Measurements from ENCODE around the gene PPRC1.

The PPRC1 gene, protein sequence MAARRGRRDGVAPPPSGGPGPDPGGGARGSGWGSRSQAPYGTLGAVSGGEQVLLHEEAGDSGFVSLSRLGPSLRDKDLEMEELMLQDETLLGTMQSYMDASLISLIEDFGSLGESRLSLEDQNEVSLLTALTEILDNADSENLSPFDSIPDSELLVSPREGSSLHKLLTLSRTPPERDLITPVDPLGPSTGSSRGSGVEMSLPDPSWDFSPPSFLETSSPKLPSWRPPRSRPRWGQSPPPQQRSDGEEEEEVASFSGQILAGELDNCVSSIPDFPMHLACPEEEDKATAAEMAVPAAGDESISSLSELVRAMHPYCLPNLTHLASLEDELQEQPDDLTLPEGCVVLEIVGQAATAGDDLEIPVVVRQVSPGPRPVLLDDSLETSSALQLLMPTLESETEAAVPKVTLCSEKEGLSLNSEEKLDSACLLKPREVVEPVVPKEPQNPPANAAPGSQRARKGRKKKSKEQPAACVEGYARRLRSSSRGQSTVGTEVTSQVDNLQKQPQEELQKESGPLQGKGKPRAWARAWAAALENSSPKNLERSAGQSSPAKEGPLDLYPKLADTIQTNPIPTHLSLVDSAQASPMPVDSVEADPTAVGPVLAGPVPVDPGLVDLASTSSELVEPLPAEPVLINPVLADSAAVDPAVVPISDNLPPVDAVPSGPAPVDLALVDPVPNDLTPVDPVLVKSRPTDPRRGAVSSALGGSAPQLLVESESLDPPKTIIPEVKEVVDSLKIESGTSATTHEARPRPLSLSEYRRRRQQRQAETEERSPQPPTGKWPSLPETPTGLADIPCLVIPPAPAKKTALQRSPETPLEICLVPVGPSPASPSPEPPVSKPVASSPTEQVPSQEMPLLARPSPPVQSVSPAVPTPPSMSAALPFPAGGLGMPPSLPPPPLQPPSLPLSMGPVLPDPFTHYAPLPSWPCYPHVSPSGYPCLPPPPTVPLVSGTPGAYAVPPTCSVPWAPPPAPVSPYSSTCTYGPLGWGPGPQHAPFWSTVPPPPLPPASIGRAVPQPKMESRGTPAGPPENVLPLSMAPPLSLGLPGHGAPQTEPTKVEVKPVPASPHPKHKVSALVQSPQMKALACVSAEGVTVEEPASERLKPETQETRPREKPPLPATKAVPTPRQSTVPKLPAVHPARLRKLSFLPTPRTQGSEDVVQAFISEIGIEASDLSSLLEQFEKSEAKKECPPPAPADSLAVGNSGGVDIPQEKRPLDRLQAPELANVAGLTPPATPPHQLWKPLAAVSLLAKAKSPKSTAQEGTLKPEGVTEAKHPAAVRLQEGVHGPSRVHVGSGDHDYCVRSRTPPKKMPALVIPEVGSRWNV (N-terminal part only)

DNA sequence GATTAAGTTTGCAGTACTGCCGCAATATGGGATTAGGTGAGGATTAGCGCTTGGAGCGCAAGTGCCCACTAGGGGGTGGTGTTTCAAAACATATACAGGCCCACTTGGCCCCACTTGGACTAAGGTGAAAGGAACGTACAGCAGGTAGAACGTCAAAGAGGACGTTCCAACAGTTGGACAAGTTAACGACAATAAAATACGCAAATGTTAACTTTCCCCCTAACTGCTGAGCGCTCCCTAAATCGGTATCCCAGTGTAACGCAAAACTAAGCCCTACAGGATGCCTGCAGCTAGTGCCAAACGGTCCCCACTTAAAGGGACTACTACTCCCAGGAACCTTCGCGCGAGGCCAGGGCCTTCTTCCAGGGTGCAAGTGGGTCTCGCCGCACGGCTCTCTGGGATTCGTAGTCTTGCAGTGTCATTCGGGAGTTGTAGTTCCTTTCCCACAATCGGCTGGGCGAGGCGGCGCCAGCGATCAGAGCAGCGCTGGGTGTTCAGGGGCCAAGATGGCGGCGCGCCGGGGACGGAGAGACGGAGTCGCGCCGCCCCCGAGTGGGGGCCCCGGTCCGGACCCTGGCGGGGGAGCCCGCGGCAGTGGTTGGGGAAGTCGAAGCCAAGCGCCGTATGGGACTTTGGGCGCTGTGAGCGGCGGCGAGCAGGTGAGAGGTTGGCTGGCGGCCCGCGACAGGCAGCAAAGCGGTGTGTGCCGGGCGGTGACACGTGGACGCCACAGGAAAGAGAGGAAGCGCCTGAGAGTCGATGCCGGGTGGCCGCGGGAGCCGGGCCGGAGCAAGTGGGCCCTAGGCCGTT is at the start of gene PPRC1:
Gene PPRC1, plus strand, starts transcription at position 478 of the 810 bp plus-strand sequence. Its CDS starts 29 bp downstream, at position 507.
- peak; percentile 96 to 98 (median 97) for DNase-seq (ENCODE audit: low read depth in 2 of 3, low spot score in 1 of 3)

DNA sequence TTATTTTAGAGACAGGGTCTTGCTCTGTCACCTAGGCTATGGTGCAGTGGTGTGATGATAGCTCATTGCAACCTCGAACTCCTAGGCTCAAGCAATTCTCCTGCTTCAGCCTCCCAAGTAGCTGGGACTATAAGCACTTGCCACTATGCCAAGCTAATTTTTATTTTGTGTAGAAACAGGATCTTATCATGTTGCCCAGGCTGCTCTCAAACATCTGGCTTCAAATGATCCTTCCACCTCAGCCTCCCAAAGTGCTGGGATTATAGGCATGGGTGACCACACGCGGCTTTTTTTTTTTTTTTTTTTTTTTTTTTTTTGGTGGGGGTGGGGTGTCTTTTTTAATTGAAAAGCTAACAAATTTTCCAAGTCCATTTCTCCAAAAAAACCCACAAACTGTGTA is 49.3 kb upstream of the PPRC1 start:
- no peak for DNase-seq (ENCODE audit: low read depth in 2 of 3, low spot score in 1 of 3)

DNA sequence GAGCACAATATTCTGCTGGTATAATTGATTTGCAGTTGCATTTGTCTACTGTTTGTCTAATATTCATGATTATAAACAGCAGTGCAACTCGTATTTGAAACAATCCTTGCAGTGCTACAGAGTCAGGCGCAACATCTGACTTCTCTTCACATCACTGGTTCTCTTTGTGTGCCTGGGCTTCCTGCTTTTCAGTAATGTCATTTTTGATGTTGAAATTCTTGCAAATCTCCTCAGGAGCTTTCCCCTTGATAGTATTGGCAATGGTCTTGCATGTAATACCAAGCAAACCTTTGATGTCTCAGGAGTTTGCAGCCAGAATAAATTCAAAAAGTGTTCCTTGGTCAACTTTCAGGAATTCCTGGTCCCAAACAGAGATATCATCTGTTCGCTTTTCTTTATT is 47.5 kb upstream of the PPRC1 start:
- DNase-seq (ENCODE audit: low read depth in 2 of 3, low spot score in 1 of 3) = no peak

DNA sequence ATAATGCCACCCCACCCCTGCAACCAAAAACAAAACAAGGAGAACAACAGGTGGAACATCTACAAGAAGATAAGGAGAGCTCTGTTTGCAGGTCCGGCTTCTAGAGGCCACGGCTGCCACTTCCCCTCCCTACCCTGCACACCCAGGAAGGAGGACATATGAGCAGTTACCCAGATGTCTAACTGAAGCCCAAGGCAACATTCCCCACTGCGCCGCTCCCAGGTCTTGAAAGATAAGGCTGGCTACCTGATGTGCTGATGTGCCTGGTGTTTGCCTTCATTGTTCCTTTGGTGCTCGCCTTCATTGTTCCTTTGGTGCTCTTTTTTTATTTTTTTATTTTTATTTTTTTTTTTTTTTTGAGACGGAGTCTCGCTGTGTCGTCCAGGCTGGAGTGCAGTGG is 46.6 kb upstream of the PPRC1 start:
- DNase-seq (ENCODE audit: low read depth in 2 of 3, low spot score in 1 of 3) = no peak

DNA sequence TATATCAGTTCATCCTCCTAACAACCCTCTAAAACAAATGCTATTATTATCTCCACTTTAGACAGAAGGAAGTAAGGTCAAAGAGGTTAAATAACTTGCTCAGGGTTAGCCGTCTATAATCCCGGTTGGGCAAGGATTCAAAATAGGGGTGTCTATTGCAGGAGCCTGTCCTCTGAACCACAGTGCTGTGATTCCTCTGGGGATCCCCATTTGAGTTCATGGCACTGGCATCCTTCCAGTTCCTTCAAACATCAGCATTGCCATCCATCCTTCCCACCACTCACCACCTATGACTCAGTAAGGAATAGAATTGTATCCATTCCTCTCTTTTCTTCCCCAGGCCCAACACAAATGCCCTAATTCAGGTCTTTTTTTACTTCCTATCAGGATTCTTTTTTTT is 42.1 kb upstream of the PPRC1 start:
- no peak for DNase-seq (ENCODE audit: low read depth in 2 of 3, low spot score in 1 of 3)

DNA sequence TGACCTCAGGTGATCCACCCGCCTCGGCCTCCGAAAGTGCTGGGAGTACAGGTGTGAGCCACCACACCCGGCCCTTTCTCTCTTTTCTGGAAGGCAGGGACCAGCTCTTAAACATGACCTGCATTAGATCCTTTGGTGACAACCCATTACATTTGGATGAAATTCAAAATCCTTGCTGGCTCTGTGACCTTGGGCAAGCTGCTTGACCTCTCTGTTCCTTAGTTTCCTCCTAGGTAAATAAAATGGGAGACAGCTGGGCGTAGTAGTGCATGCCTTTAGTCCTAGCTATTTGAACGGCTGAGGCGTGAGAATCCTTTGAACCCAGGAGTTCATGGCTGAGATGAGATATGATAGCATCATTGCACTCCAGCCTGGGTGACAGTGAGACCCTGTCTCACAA is 36.4 kb upstream of the PPRC1 start:
- no peak for DNase-seq (ENCODE audit: low read depth in 2 of 3, low spot score in 1 of 3)

DNA sequence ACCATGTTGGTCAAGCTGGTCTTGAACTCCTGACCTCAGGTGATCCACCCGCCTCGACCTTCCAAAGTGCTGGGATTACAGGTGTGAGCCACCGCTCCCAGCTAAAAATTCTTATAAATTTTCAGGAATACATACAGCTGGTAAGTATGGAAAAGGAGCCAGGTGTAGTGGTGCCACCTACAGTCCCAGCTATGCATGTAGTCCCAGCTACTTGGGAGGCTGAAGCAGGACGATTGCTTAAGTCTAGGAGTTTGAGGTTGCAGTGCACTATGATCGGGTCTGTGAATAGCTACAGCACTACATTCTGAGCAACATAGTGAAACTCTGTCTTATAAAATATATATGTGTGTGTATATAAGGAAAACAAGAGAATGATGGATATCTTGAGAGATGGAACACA is 31.7 kb upstream of the PPRC1 start:
- no peak for DNase-seq (ENCODE audit: low read depth in 2 of 3, low spot score in 1 of 3)

DNA sequence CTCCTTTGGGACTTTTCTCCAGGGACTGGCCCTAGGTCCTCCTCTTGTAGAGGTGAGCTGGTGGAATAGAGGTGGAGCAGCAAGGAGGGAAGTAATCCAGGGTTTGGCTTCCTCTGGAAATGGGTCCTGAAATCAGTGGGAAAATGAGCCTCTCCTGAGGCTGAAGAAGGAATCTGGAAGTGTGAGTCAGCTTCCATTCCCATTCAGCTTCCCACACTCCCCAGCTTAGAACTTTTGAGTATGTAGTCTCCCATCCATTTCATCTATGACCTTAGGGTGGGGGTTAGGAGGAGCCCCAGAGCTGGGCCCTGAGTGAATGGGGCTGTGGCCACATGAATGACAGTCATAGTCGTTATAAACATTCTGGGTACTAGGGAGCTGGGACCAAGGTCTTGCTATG is 30.4 kb upstream of the PPRC1 start:
- no peak for DNase-seq (ENCODE audit: low read depth in 2 of 3, low spot score in 1 of 3)

DNA sequence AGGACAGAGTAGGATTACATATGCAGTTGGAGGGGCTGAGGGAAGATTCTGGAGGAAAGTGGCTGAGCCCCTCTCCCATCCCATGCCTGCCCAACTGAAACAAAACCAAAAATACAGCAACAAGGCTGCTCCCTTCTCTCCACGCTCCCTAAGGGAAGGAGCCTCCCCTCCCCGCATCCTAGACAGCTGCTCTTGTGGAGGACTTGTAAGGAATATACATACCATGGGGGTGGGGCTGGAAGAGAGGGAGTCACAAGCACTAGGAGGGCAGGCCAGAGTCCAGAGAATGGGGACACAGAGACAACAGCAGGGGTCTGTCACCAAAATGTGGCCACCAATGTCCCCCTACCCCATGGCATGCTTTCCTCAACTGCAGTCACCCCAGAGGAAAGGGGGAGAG is 25.8 kb upstream of the PPRC1 start:
- no peak for DNase-seq (ENCODE audit: low read depth in 2 of 3, low spot score in 1 of 3)

DNA sequence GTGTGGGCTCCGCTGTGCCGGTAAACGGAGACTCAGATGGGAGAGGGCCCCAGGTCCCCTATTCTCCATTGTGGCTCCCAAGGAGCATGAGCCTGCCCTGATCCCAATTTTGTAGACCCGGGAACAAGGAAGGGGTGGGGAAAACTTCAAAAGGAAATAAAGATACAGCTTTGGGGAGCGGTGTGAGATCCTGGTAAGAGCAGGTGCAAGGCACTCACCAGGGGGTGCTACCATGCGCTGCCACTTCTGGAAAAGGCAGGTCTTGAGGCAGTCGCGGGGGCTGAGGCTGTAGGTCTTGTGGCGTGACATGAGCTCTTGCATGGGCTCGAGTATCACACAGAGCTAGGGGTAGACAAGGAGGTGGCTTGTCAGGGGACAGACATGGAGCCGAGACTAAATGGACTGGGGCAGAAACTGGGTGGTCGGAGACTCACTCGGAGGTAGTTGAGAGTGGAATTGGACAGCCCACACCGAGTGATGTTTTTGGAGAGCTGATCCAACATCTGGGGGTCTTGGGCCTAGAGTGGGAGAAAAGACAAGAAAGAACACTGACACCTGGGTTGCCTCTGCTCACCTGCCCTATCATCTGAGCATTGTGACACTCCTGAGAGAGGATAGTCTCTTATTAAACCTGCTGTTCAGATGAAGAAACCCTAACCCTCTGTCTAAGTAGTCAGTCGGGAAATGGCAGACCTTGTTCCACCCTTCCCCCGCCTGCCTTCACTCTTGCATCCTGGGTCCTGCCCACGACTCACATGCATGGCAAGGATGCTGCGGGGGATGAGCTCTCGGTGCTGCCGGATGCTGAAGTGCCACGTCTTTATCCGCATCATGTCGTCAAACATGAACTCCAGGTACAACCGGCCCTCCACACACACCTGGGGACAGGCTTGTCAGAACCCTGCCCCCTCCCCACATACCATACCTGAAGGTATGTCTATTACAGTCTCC is 23.4 kb upstream of the PPRC1 start:
- no peak for DNase-seq (ENCODE audit: low read depth in 2 of 3, low spot score in 1 of 3)

DNA sequence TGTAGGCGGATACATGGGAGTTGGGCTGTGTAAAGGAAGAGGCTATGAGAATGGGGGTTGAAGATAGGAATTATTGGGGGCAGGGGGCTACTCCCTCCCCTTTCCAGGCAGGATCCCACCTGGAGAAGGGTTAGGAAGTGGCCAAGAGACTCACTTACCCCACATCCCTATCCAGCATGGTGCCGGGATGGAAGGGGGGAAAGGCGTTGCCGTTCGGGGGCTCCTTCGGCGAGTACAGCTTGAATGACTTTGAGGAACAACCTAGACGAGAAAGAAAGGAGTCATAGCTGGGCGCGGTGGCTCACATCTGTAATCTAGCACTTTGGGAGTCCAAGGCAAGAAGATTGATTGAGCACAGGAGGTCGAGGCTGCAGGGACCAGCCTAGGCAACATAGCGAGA is 21.6 kb upstream of the PPRC1 start:
- DNase-seq (ENCODE audit: low read depth in 2 of 3, low spot score in 1 of 3) = no peak

DNA sequence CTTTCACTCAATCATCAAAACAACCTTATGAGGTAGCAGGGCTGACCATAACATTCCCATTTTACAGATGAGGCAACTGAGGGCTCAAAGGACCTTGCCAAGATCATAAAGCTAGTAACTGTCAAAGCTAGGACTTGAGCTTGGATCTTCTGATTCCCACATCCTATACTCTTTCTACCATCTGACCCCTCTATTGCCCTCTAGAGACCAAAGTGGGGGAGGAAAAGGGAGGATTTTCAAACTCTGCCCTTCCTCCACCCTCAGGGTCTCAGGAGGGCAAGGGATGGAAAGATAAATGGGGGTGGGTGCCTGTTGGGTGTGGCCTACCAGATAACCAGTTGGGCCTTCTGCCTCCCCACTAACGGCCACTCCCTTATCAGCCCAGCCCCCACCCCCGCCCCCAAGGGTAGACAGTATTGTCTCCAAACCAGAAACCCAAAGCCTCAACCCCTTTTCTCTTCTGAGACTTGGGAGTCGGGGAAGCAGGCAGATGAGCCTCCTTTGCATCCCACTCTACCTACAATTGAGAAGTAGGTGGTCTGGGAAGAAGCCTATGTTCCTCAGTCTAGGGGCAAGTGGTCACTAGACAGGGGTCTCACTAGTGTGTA is 20.5 kb upstream of the PPRC1 start:
- no peak for DNase-seq (ENCODE audit: low read depth in 2 of 3, low spot score in 1 of 3)

DNA sequence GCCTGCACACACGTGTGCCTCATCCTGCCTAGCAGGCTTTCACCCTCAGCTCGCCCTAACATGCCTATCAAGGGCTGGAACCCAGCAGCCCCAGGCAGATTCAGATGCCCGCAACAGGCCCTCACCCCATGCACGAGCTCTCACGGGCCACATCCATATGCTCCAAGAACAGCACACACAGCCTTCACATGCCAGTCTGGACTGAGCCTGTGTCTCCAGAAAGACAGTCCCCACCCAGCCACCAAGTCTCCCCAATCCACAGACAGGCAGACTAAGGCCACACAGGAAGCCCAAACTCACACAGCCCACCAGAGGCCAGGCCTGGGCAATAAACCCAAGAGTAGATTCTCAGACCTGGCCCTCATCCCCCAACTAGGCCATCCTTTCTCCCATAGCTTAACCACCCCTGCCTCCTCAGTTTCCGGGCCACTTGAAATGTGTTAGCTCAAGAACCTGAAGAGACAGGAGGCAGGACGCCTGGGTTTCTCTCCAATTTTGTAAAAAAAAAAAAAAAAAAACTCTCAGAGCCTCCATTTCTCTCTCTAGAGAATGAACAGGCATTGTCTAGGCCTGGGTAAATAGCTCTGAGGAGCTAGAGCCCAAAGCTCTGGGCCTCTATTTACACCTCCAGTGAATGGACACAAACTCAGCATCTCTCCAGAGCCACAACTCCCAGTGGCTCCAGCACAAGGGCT is 19.4 kb upstream of the PPRC1 start:
- no peak for DNase-seq (ENCODE audit: low read depth in 2 of 3, low spot score in 1 of 3)

DNA sequence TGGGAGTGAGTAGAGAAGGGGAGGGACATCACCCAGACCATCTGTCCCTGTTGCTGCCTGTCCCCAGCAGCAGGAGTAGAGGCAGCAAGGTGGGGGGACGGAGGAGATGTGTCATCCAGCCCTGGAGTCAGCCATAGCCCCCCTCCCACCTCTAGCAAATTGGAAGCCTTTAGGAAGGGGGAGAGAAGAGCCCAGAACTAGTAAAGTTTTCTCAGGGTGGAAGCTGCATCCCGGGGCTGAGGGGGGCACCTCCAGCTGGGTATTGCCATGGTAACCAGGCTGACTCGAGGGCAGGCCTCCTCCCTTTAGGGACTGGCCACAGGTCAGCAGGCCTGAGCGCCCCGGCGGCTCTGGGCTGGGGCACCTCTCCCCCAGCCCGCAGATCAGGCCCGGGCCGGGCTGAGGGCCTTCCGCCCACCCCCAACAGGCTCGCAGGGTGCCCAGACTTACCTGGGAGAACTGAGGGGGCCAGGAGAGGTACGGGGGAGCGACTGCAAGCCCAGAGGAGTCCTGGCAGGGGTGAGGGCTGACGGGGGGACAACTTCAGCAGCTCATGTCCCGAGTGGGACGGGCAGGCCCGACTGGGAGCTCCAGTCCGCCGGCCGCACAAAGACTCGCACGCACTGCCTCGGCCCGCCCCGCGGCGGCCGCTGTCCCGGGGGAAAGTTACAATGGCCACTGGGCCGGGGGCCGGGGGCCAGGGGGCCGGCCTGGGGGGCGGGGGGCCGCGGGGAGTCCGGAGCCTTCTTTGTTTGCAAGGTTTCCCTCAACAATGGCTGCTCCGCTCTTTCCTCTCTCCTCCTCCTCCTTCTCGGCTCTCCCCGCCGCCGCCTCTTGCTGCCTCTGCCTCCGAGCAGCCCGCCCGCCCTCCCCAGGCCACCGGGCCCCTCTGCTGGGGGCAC is 18.6 kb upstream of the PPRC1 start:
- DNase-seq (ENCODE audit: low read depth in 2 of 3, low spot score in 1 of 3) = no peak

DNA sequence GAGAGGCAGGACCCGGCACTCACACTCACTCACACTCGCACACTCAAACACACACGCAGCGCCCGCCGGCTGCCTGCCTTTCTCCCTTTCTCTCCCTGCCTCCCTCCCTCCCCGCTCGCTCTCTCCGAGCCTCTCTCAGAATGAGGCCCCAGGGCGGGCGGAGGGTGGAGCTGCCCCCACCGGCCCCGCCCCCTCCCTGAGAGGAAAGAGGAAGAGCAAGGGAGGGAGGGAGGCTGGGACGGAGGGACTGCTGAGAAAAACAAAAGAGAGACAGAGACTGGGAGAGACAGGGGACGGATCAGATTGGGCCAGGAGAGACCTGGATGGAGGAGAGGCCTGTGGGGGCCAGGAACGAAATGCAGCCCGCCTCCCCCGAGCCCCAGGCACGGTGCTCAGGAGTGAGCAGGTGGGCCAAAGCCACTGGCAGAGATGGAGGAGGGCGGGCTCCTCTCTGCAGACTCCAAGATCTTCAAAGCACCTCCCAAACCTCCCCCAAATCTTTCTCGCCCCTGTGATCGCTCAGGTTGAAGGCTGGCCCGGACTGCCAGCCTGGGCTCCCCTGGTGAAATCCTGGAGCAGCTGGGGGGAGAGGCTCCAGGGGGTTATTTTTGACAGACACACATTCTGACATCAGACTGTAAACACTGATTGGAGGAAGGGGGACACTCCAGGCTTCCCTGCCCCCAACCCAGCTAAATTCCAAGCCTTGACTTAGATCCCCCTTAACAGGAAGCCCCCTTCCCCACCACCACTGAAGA is 17.8 kb upstream of the PPRC1 start:
- peak; percentile 64 to 88 (median 83) for DNase-seq (ENCODE audit: low read depth in 2 of 3, low spot score in 1 of 3)

DNA sequence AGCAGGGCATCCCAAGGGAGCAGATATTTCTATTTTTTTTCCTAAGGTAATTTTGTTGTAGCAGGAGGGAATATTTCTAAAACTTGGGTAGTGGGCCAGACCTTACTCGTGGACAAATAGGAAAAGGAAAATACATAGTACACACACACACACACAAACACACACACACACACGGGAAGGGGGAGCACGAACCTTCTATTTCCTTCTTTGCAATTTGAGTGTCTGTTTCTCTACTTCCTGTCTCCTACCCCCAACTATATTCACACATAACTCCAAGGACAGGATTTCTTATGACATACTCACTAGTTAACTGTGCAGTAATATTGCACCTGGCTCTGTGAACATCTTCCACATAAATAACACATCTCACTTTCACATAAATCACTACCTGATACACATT is 17.1 kb upstream of the PPRC1 start:
- no peak for DNase-seq (ENCODE audit: low read depth in 2 of 3, low spot score in 1 of 3)

DNA sequence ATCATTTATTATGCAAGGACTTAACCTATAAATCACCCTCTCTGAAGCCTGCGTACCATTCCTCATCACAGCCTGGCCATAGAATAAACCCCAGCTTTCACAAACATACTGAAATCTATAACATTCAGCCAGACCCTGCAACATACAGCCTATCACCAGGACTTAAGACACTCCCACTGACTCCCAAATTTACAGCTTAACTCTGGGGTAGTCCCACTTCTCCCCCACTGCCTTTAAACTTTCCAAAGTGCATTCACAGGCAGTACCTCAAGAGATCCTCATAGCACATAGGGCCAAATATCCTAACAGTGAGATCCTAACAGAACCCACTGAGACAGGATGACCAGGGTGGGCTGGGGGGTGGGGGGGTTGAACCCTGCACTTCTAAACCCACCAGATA is 16.2 kb upstream of the PPRC1 start:
- DNase-seq (ENCODE audit: low read depth in 2 of 3, low spot score in 1 of 3) = no peak

Measured in stimulated activated CD4-positive, alpha-beta T cell treated with anti-CD3 and anti-CD28 coated beads, Interleukin-12 subunit alpha, Interleukin-12 subunit beta, amount 100 ng/mL, for 48 hours (primary cell).